Esophagus squamous epithelium (tissue), 4 donors: ENCODE measurements around the gene CDC42BPB.

Experiments used
- POLR2A ChIP-seq, 4 donors: fragments of 450-650 bp; IDR thresholded peaks; one replicate each; pipeline ENCODE4 v1.6.1; 2017; ENCODE audit warnings: antibody characterized with exemption in 4 of 4, mild to moderate bottlenecking in 4 of 4, moderate library complexity in 3 of 4
- TF ChIP-seq, protein P1 (sequence below), 6 experiments: fragments of 450-650 bp in 4 of 6; fragments of 200-600 bp in 2 of 6; sonication (generic) in 2 of 6; IDR thresholded peaks; one replicate each; pipeline ENCODE4 v1.5.1; 2016 to 2019; ENCODE audit warnings: antibody characterized with exemption in 6 of 6, mild to moderate bottlenecking in 4 of 6, moderate library complexity in 4 of 6

DNA sequence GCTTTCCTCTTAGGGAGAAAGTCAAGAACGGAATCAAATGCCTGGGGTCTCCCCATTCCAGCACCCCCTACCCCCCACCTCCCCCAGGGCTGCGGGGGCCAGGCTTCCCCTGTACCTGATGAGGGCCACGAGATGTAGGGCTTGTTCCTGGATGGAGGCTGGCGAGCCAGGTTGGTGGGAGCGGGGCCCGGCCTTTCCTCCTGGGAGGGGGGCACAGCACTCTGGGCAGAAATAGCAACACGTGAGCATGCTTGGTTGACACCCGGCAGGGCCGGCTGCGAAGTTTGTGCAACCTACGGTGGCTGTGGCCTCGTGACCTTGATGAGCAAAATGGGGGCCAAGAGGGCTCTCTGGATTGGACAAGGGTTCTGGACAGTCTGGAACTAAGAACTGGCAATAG is 119.2 kb downstream of the CDC42BPB start:
- TF ChIP-seq, protein P1, sequence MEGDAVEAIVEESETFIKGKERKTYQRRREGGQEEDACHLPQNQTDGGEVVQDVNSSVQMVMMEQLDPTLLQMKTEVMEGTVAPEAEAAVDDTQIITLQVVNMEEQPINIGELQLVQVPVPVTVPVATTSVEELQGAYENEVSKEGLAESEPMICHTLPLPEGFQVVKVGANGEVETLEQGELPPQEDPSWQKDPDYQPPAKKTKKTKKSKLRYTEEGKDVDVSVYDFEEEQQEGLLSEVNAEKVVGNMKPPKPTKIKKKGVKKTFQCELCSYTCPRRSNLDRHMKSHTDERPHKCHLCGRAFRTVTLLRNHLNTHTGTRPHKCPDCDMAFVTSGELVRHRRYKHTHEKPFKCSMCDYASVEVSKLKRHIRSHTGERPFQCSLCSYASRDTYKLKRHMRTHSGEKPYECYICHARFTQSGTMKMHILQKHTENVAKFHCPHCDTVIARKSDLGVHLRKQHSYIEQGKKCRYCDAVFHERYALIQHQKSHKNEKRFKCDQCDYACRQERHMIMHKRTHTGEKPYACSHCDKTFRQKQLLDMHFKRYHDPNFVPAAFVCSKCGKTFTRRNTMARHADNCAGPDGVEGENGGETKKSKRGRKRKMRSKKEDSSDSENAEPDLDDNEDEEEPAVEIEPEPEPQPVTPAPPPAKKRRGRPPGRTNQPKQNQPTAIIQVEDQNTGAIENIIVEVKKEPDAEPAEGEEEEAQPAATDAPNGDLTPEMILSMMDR (IDR thresholded peaks at IDR 0.05), result no peak
- TF ChIP-seq POLR2A (IDR thresholded peaks at IDR 0.05), result no peak
